GM12878 (cell line): Measurements from ENCODE around the gene XG. TPM values are rescaled to one million over a fixed set of nuclear protein-coding genes. Genes with fewer than 3 reads are reported as not detected.

Experiments used
- ATAC-seq: fragments of 200-7000 bp; cut with Tn5 transposase; 3 replicates; pipeline ENCODE4 v1.9.1; 2020; ENCODE audit warnings: mild to moderate bottlenecking, moderate library complexity
- BruUV-seq: library from RNA; stranded (reverse); fragments of 400-500 nt; replicated peaks from 2 replicates; lab custom pipeline; 2021; lab: Mats Ljungman, UMichigan
- CTCF ChIA-PET: fragments of 300-600 bp; sonication (Branson Sonifier 250); formaldehyde crosslinking; extraction: SDS; loops from one replicate; lab custom pipeline; 2021; ENCODE audit warnings: inconsistent platforms; lab: Yijun Ruan, JAX
- POLR2A ChIA-PET: fragments of 350-600 bp; formaldehyde crosslinking; extraction: SDS; loops from one replicate; lab custom pipeline; 2021; ENCODE audit warnings: inconsistent platforms; lab: Charles Lee
- RAD21 ChIA-PET: fragments of 300-600 bp; sonication (Branson Sonifier 250); formaldehyde crosslinking; loops from one replicate; lab custom pipeline; 2023; ENCODE audit warnings: antibody characterized with exemption; ENCODE audit not compliant: unreplicated experiment; lab: Charles Lee
- SMC1A ChIA-PET: fragments of 300-600 bp; sonication (Branson Sonifier 250); formaldehyde crosslinking; loops from one replicate; lab custom pipeline; 2023; ENCODE audit not compliant: unreplicated experiment, uncharacterized antibody; lab: Charles Lee
- DNase-seq: peaks from one replicate; pipeline ENCODE4 v3.0.0-alpha.2; 2011; ENCODE audit warnings: low read depth, low spot score
- FAIRE-seq: peaks from 3 replicates; lab custom pipeline; 2011; peaks lifted over from hg19 to GRCh38; lab: Jason Lieb, UNC
- H2AFZ ChIP-seq: 2 replicates; pipeline ENCODE4 v1.6.0; 2011; ENCODE audit warnings: low read depth, low read length, control low read depth; ENCODE audit not compliant: control insufficient read depth
- H3K27ac ChIP-seq: 2 replicates; pipeline ENCODE4 v1.5.1; 2011; ENCODE audit warnings: control low read depth; ENCODE audit not compliant: control insufficient read depth, insufficient read depth
- H3K27me3 ChIP-seq, 2 experiments: replicated peaks in 1 of 2; 2 replicates each; pipeline versions ENCODE4 v1.6.0 to v1.6.1; 2011; ENCODE audit warnings: low read length in 1 of 2; ENCODE audit not compliant: control insufficient read depth in 2 of 2, insufficient read depth in 2 of 2
- H3K36me3 ChIP-seq, 2 experiments: 2 replicates each; pipeline ENCODE4 v1.5.1; 2011; ENCODE audit warnings: low read length in 1 of 2; ENCODE audit not compliant: control insufficient read depth in 2 of 2, insufficient read depth in 2 of 2
- H3K4me1 ChIP-seq: 2 replicates; pipeline ENCODE4 v1.6.1; 2011; ENCODE audit warnings: mild to moderate bottlenecking, low read length, moderate library complexity, mixed read lengths; ENCODE audit not compliant: control insufficient read depth, insufficient read depth
- H3K4me2 ChIP-seq: 2 replicates; pipeline ENCODE4 v1.6.0; 2011; ENCODE audit warnings: control low read depth; ENCODE audit not compliant: control insufficient read depth, insufficient read depth
- H3K4me3 ChIP-seq: fragments of 200-600 bp; sonication (generic); 2 replicates; pipeline ENCODE4 v1.5.1; 2016
- H3K79me2 ChIP-seq: 2 replicates; pipeline ENCODE4 v1.6.0; 2011; ENCODE audit warnings: low read length; ENCODE audit not compliant: control insufficient read depth, insufficient read depth
- H3K9ac ChIP-seq: 2 replicates; pipeline ENCODE4 v1.8.0; 2011; ENCODE audit warnings: low read length, control low read depth, mixed read lengths; ENCODE audit not compliant: control insufficient read depth, insufficient read depth
- H3K9me3 ChIP-seq: replicated peaks from 3 replicates; pipeline ENCODE4 v1.5.1; 2011; ENCODE audit warnings: mild to moderate bottlenecking, low read length; ENCODE audit not compliant: control insufficient read depth, insufficient read depth
- H4K20me1 ChIP-seq: 2 replicates; pipeline ENCODE4 v1.6.0; 2011; ENCODE audit not compliant: control insufficient read depth, insufficient read depth
- CBX3 ChIP-seq: fragments of 200-600 bp; sonication (generic); IDR thresholded peaks from 2 replicates; pipeline ENCODE4 v1.6.1; 2016; ENCODE audit warnings: low read depth, borderline replicate concordance
- CHD2 ChIP-seq: IDR thresholded peaks from 2 replicates; pipeline ENCODE4 v1.6.1; 2011; ENCODE audit warnings: low read depth, low read length, improper control_type of control experiment, borderline replicate concordance
- CREM ChIP-seq: IDR thresholded peaks from 2 replicates; pipeline ENCODE4 v1.6.1; 2014; ENCODE audit warnings: antibody characterized with exemption, low read depth
- E4F1 ChIP-seq: fragments of 450-650 bp; IDR thresholded peaks from 2 replicates; pipeline ENCODE4 v1.6.1; 2018; ENCODE audit warnings: borderline replicate concordance, mild to moderate bottlenecking; ENCODE audit not compliant: partially characterized antibody
- EED ChIP-seq: sonication (generic); IDR thresholded peaks from 2 replicates; pipeline ENCODE4 v1.6.1; 2016; ENCODE audit warnings: antibody characterized with exemption, low read depth
- IRF4 ChIP-seq: IDR thresholded peaks from 2 replicates; pipeline ENCODE4 v1.6.1; 2011; ENCODE audit warnings: low read depth, low read length
- ZBTB33 ChIP-seq: fragments of 450-650 bp; IDR thresholded peaks from 2 replicates; pipeline ENCODE4 v1.6.1; 2017; ENCODE audit warnings: mild to moderate bottlenecking
- ZBTB4 ChIP-seq: fragments of 450-650 bp; formaldehyde crosslinking; IDR thresholded peaks from 2 replicates; pipeline ENCODE4 v1.4.0; 2022; ENCODE audit warnings: mild to moderate bottlenecking, moderate library complexity
- whole genome bisulfite sequencing: methylation state at CpG from one replicate; pipeline ENCODE4 v1.1.6; 2016; ENCODE audit warnings: low lambda C conversion rate; ENCODE audit not compliant: insufficient replicate concordance, insufficient coverage; ENCODE audit errors: missing lambda C conversion rate; 5-methylcytosine and 5-hydroxymethylcytosine counted together
- in situ Hi-C: fragments of 300-500 bp; cut with MboI; formaldehyde crosslinking; loops from 9 replicates; pipeline ENCODE4 v1.14.3; 2018; ENCODE audit warnings: mixed read lengths
- intact Hi-C: fragments of 100-400 bp; cut with micrococcal nuclease; formaldehyde crosslinking; loops from one replicate; pipeline ENCODE4 v1.14.2; 2022; ENCODE audit not compliant: unreplicated experiment
- polyA plus RNA-seq, 11 experiments: library from polyadenylated mRNA; depleted of rRNA in 4 of 11; unstranded in 6 of 11; stranded (reverse) in 5 of 11; fragments of >200 nt; fragmentation: Nextera tagmentation in 4 of 11; fragmentation: Illumina TruSeq in 1 of 11; extraction: Ambion mirVana in 4 of 11; extraction: Trizol in 1 of 11; gene quantifications; 1 replicate in 1 of 11; 2 replicates in 10 of 11; pipeline versions ENCODE4 v1.2.1 to v1.2.3, GENCODE V29; 2011 to 2016; ENCODE audit warnings: inconsistent platforms in 2 of 11, missing spikeins in 2 of 11, low read depth in 1 of 11
- total RNA-seq, 4 experiments: library from RNA; depleted of rRNA in 3 of 4; stranded (reverse); fragments of >200 nt in 3 of 4; fragmentation: Illumina TruSeq in 1 of 4; extraction: Trizol in 1 of 4; gene quantifications; 2 replicates each; pipeline versions ENCODE4 v1.2.1 to v1.2.3, GENCODE V29; 2013 to 2021
- TF ChIP-seq, protein P1 (sequence below): fragments of 450-650 bp; formaldehyde crosslinking; IDR thresholded peaks from 2 replicates; pipeline ENCODE4 v1.4.0; 2020; ENCODE audit warnings: mild to moderate bottlenecking, moderate library complexity

XG gene
- total and polyA plus RNA-seq, 10 of the 15 experiments (the other 5 are each of a cell fraction or from before 2014, with no cell fraction given): not detected

DNA sequence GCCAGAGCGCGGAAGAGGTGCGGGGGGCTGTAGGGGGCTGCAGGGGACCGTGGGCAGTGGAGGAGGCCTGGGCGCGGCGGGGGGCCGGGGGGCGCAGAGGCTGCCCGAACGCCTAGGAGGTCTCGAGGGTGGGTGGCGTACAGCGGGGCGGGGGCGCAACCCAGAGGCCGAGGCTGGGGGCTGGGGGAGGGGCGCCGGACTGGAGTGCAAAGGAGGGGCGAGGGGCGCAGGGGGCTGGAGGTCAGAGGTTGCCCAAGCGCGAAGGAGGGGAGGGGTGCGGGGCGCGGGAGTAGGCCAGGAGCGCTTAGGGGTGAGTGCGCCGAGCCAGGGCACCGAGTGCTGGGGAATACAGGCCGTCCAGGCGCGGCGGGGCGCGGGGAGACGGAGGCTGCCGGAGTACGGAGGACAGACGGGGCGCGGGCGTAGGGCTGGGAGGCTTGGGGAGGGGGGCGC is 77.1 kb downstream of the XG start:
- Histone ChIP-seq H3K27me3 (no peaks in the 10 kb centered on the region; a peak in 1 of 4 replicates), H3K9ac (no peak overlapping the region), H3K4me3 (no peak overlapping the region), H2AFZ (no peak overlapping the region), H3K27ac (no peak overlapping the region), H3K4me1 (no peaks in the 10 kb centered on the region), H3K4me2 (no peak overlapping the region), H3K36me3 (no peaks in the 10 kb centered on the region), H4K20me1 (no peaks in the 10 kb centered on the region), H3K9me3 (peaks cover 1% of the 10 kb centered on the region; the same call in 1 of the 3 replicates), H3K79me2 (no peaks in the 10 kb centered on the region)
- ChIA-PET POLR2A (no interaction called here), CTCF (no interaction called here), SMC1A (no interaction called here), RAD21 (no interaction called here)
- intact Hi-C loops (no loop called here), in situ Hi-C loops (no loop called here)
- 74% methylated on average over 18 of the region's 44 CpGs for WGBS
- ATAC-seq (no peak), FAIRE-seq (no peak), DNase-seq (no peak)
- no TSS peak for BruUV-seq
- TF ChIP-seq, protein P1, sequence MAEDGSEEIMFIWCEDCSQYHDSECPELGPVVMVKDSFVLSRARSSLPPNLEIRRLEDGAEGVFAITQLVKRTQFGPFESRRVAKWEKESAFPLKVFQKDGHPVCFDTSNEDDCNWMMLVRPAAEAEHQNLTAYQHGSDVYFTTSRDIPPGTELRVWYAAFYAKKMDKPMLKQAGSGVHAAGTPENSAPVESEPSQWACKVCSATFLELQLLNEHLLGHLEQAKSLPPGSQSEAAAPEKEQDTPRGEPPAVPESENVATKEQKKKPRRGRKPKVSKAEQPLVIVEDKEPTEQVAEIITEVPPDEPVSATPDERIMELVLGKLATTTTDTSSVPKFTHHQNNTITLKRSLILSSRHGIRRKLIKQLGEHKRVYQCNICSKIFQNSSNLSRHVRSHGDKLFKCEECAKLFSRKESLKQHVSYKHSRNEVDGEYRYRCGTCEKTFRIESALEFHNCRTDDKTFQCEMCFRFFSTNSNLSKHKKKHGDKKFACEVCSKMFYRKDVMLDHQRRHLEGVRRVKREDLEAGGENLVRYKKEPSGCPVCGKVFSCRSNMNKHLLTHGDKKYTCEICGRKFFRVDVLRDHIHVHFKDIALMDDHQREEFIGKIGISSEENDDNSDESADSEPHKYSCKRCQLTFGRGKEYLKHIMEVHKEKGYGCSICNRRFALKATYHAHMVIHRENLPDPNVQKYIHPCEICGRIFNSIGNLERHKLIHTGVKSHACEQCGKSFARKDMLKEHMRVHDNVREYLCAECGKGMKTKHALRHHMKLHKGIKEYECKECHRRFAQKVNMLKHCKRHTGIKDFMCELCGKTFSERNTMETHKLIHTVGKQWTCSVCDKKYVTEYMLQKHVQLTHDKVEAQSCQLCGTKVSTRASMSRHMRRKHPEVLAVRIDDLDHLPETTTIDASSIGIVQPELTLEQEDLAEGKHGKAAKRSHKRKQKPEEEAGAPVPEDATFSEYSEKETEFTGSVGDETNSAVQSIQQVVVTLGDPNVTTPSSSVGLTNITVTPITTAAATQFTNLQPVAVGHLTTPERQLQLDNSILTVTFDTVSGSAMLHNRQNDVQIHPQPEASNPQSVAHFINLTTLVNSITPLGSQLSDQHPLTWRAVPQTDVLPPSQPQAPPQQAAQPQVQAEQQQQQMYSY (CRISPR knock-in tag): no peak
- TF ChIP-seq CREM (no peak), ZBTB4 (CRISPR knock-in tag) (no peak), CBX3 (no peak), E4F1 (no peak), IRF4 (no peak), CHD2 (no peak), EED (no peak), ZBTB33 (no peak)
